GM13976 (cell line): ENCODE data around the gene CENPE.
"Not testable (repeated sequence)": the region's sequence is repeated elsewhere in the genome, so short reads cannot be mapped to it uniquely, and the experiment has no call there.

Experiments used
- DNase-seq: peaks from one replicate; pipeline ENCODE4 v3.0.0; 2012; ENCODE audit warnings: low spot score
- CTCF ChIP-seq: IDR thresholded peaks from 2 replicates; pipeline ENCODE4 v1.5.1; 2012; ENCODE audit warnings: borderline replicate concordance, mild to moderate bottlenecking; ENCODE audit not compliant: insufficient read depth; ENCODE audit errors: extremely low read depth, missing control alignments, control extremely low read depth
- in situ Hi-C: fragments of 300-500 bp; cut with MboI; formaldehyde crosslinking; loops from one replicate; pipeline ENCODE4 v1.12.0; 2022; ENCODE audit warnings: low sequenced_read_pairs, mixed read lengths, inconsistent platforms; ENCODE audit not compliant: unreplicated experiment

CENPE gene

GRCh38 chr4:103201253-103201652, 3.1 kb upstream of the CENPE start:
- in situ Hi-C loops: loop anchor here (10.0 kb wide), 1 partner anchor 584 kb away; no protein-coding TSS in a partner anchor
- DNase-seq: no peak
- no peak for TF ChIP-seq CTCF

DNA sequence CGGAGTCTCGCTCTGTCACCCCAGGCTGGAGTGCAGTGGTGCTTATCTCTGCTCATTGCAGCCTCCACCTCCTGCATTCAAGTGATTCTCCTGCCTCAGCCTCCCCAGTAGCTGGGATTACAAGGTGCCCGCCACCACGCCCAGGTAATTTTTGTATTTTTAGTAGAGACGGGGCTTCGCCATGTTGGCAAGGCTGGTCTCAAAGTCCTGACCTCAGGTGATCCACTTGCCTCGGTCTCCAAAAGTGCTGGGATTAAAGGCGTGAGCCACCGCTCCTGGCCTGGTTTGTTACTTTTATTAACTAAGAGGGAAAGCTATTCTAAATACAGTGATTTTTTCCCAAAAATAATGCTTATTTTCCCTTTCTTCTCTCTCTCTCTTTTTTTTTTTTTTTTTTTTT, 866 bp upstream of the CENPE start:
- in situ Hi-C loops: no loop called here

DNA sequence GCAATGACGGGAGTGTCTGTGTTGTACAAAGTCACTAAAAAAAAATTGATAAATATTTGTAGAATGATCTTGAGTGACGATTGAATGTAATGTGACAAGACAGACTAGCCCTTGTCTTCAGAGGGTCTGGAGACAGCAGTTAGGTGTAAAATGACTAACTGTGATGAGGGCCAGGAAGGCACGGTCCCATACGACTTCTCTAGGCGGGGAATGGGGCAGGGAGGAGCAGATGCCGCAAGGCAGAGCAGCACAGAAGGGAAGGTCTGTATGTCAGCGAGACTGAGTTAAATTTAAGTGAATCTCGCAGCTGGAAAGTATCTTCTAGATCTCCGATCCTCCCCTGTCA, 405 bp downstream of the CENPE start:
- TF ChIP-seq CTCF: no peak
- in situ Hi-C loops: no loop called here
- no peak for DNase-seq

More for the DNA sequence above, 866 bp upstream of the CENPE start:
- TF ChIP-seq CTCF: no peak
- DNase-seq: no peak

GRCh38 chr4:103193457-103193856, 4.7 kb downstream of the CENPE start:
- DNase-seq: no peak
- no peak for TF ChIP-seq CTCF
- in situ Hi-C loops: no loop called here

DNA sequence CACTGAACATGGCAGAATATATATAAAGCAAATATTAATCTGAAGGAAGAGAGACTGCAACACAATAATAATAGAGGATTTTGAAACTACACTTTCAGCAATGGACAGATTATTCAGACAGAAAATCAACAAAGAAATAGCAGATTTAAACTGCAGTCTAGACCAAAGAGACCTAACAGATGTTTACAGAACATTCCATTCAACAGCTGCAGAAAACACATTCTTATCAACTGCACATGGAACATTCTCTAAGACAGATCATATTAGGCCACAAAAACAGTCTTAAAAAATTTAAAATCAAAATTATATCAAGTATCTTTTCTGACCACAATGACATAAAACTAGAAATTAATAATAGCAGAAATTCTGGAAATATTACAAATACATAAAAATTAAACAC, 27.1 kb downstream of the CENPE start:
- in situ Hi-C loops: no loop called here
- no peak for DNase-seq
- TF ChIP-seq CTCF: no peak

DNA sequence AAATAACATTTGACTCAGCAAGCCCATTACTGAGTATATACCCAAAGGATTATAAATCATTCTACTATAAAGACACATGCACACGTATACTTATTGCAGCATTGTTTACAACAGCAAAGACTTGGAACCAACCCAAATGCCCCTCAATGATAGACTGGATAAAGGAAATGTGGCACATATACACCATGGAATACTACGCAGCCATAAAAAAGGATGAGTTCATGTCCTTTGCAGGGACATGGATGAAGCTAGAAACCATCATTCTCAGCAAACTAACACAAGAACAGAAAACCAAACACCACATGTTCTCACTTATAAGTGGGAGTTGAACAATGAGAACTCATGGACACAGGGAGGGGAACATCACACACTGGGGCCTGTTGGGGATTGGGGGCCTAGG, 28.4 kb downstream of the CENPE start:
- in situ Hi-C loops, DNase-seq: not testable (repeated sequence)

GRCh38 chr4:103168993-103169392, 29.1 kb downstream of the CENPE start:
- no peak for TF ChIP-seq CTCF
- no peak for DNase-seq
- in situ Hi-C loops: no loop called here
